Stimulated activated CD4-positive, alpha-beta T cell treated with anti-CD3 and anti-CD28 coated beads, Interleukin-4, amount 100 ng/mL, for 24 hours (primary cell): Measurements from ENCODE around the gene RUFY4.

ENCODE experiments used
- DNase-seq: peaks from one replicate; pipeline ENCODE4 v3.0.0-alpha.2; 2020

The RUFY4 gene

GRCh38 chr2:218063896-218064295, 5.2 kb upstream of the RUFY4 start:
- DNase-seq: no peak

GRCh38 chr2:218065239-218066006, 3.6 kb upstream of the RUFY4 start:
- no peak for DNase-seq

GRCh38 chr2:218066926-218067515, 2.0 kb upstream of the RUFY4 start:
- DNase-seq: no peak

GRCh38 chr2:218067523-218067922, 1.5 kb upstream of the RUFY4 start:
- DNase-seq: no peak

- no peak for DNase-seq
Measured at GRCh38 chr2:218069606-218070300, 700 bp downstream of the RUFY4 start.

GRCh38 chr2:218070587-218070986, 1.5 kb downstream of the RUFY4 start:
- DNase-seq: no peak

GRCh38 chr2:218071218-218071937, 2.3 kb downstream of the RUFY4 start:
- DNase-seq: no peak

GRCh38 chr2:218072002-218072401, 2.9 kb downstream of the RUFY4 start:
- DNase-seq: no peak

- DNase-seq: no peak
Measured at GRCh38 chr2:218072478-218073024, 3.5 kb downstream of the RUFY4 start.

GRCh38 chr2:218073185-218073584, 4.1 kb downstream of the RUFY4 start:
- DNase-seq: no peak

GRCh38 chr2:218074031-218074430, 5.0 kb downstream of the RUFY4 start:
- peak; percentile 16 for DNase-seq

GRCh38 chr2:218075975-218076811, 7.1 kb downstream of the RUFY4 start:
- DNase-seq: no peak

- DNase-seq: no peak
Measured at GRCh38 chr2:218077464-218078216, 8.6 kb downstream of the RUFY4 start.

- DNase-seq: no peak
Measured at GRCh38 chr2:218079943-218080913, 11.2 kb downstream of the RUFY4 start.

- no peak for DNase-seq
Measured at GRCh38 chr2:218081063-218081462, 12.0 kb downstream of the RUFY4 start.

- no peak for DNase-seq
Measured at GRCh38 chr2:218081695-218082094, 12.6 kb downstream of the RUFY4 start.

- DNase-seq: no peak
Measured at GRCh38 chr2:218082586-218083351, 13.7 kb downstream of the RUFY4 start.

GRCh38 chr2:218083352-218083676, 14.3 kb downstream of the RUFY4 start:
- DNase-seq: no peak

- DNase-seq: no peak
Measured at GRCh38 chr2:218086478-218086877, 17.4 kb downstream of the RUFY4 start.
